BLaER1 treated with 17β-estradiol and CSF1 and Interleukin-3, amounts not matched to agents 10 nM and 100 nM (cell line): ENCODE data around the gene C22orf15.

ENCODE experiments used
- H3K27ac ChIP-seq, 11 experiments: shearing (Covaris generic); formaldehyde crosslinking; 2 replicates each; pipeline ENCODE4 v1.8.1; 2022
- H3K27me3 ChIP-seq, 11 experiments: shearing (Covaris generic); formaldehyde crosslinking; 2 replicates each; pipeline ENCODE4 v1.8.1; 2022
- H3K36me3 ChIP-seq, 11 experiments: shearing (Covaris generic); formaldehyde crosslinking; 2 replicates each; pipeline ENCODE4 v1.8.1; 2022
- H3K4me1 ChIP-seq, 10 experiments: shearing (Covaris generic); formaldehyde crosslinking; 2 replicates each; pipeline ENCODE4 v1.8.1; 2022
- H3K4me2 ChIP-seq, 11 experiments: shearing (Covaris generic); formaldehyde crosslinking; 2 replicates each; pipeline ENCODE4 v1.8.1; 2022
- H3K4me3 ChIP-seq, 10 experiments: shearing (Covaris generic); formaldehyde crosslinking; 2 replicates each; pipeline ENCODE4 v1.8.1; 2022
- H3K9ac ChIP-seq, 11 experiments: shearing (Covaris generic); formaldehyde crosslinking; 2 replicates each; pipeline ENCODE4 v1.8.1; 2022
- H3K9me3 ChIP-seq, 11 experiments: shearing (Covaris generic); formaldehyde crosslinking; replicated peaks in 1 of 11; 2 replicates each; pipeline ENCODE4 v1.8.1; 2022
- H4K20me1 ChIP-seq, 11 experiments: shearing (Covaris generic); formaldehyde crosslinking; 2 replicates each; pipeline ENCODE4 v1.8.1; 2022
- Cebpa-rat ChIP-seq, 11 experiments: shearing (Covaris generic); IDR thresholded peaks; 2 replicates each; pipeline ENCODE4 v1.8.1; 2022

The C22orf15 gene

GRCh38 chr22:23779731-23780130 lies 16.9 kb downstream of the C22orf15 start:
- Histone ChIP-seq H3K9me3 (no peaks in the 10 kb centered on the region), H3K27ac (0 out of 22 replicates have a peak overlapping the region, but pooled peaks of 1 of the 11 experiments have one; percentile 70), H3K27me3 (no peaks in the 10 kb centered on the region), H3K9ac (no peak overlapping the region), H3K4me3 (no peak overlapping the region), H3K4me2 (no peak overlapping the region), H4K20me1 (peaks cover 0 to 7% (median 0%) of the 10 kb centered on the region in 11 experiments; a peak in 3 of 22 replicates), H3K36me3 (peaks cover 0 to 56% (median 18%) of the 10 kb centered on the region in 11 experiments; a peak in 10 of 22 replicates), H3K4me1 (peaks cover 17 to 79% (median 73%) of the 10 kb centered on the region in 10 experiments)
- TF ChIP-seq Cebpa-rat (IDR thresholded peaks at IDR 0.05), result no peak

- Histone ChIP-seq H3K9ac (no peak overlapping the region), H3K4me1 (peaks cover 19 to 79% (median 73%) of the 10 kb centered on the region in 10 experiments), H4K20me1 (peaks cover 0 to 7% (median 0%) of the 10 kb centered on the region in 11 experiments; a peak in 3 of 22 replicates), H3K4me2 (no peak overlapping the region), H3K36me3 (peaks cover 0 to 56% (median 18%) of the 10 kb centered on the region in 11 experiments; a peak in 10 of 22 replicates), H3K4me3 (no peak overlapping the region), H3K27ac (no peak overlapping the region), H3K27me3 (no peaks in the 10 kb centered on the region), H3K9me3 (no peaks in the 10 kb centered on the region)
- TF ChIP-seq Cebpa-rat (IDR thresholded peaks at IDR 0.05), result no peak
Measured at GRCh38 chr22:23780146-23780748, 17.5 kb downstream of the C22orf15 start.

GRCh38 chr22:23781065-23781464 lies 18.3 kb downstream of the C22orf15 start:
- Histone ChIP-seq H3K36me3 (peaks cover 0 to 56% (median 18%) of the 10 kb centered on the region in 11 experiments; a peak in 10 of 22 replicates), H4K20me1 (peaks cover 0 to 4% (median 0%) of the 10 kb centered on the region in 11 experiments; a peak in 3 of 22 replicates), H3K27me3 (no peaks in the 10 kb centered on the region), H3K9me3 (no peaks in the 10 kb centered on the region), H3K27ac (peak overlapping the region in 1 of 11 experiments; percentile 97; a peak in 1 of 22 replicates), H3K9ac (peak overlapping the region in 1 of 11 experiments; percentile 9; a peak in 2 of 22 replicates), H3K4me3 (no peak overlapping the region), H3K4me1 (peaks cover 21 to 79% (median 73%) of the 10 kb centered on the region in 10 experiments), H3K4me2 (no peak overlapping the region)
- no peak for TF ChIP-seq Cebpa-rat (IDR thresholded peaks at IDR 0.05)

GRCh38 chr22:23781511-23782183 lies 18.9 kb downstream of the C22orf15 start:
- peaks cover 0 to 56% (median 18%) of the 10 kb centered on the region in 11 experiments; a peak in 10 of 22 replicates for H3K36me3 ChIP-seq
- H3K4me1 ChIP-seq, result peaks cover 27 to 79% (median 73%) of the 10 kb centered on the region in 10 experiments
- H3K9me3 ChIP-seq, result no peaks in the 10 kb centered on the region
- H3K4me3 ChIP-seq, result no peak overlapping the region
- H3K9ac ChIP-seq, result peak overlapping the region in 2 of 11 experiments; percentile 4 to 9; a peak in 2 of 22 replicates
- H3K27me3 ChIP-seq, result no peaks in the 10 kb centered on the region
- no peak for TF ChIP-seq Cebpa-rat (IDR thresholded peaks at IDR 0.05)
- no peaks in the 10 kb centered on the region for H4K20me1 ChIP-seq
- peak overlapping the region in 3 of 11 experiments; percentile 23 to 97 (median 77); a peak in 4 of 22 replicates for H3K27ac ChIP-seq
- peak overlapping the region in 1 of 11 experiments; percentile 4; a peak in 1 of 22 replicates for H3K4me2 ChIP-seq

GRCh38 chr22:23782252-23782651 lies 19.5 kb downstream of the C22orf15 start:
- no peak for TF ChIP-seq Cebpa-rat (IDR thresholded peaks at IDR 0.05)
- H3K4me2 ChIP-seq, result peak overlapping the region in 2 of 11 experiments; percentile 92 to 96; a peak in 1 of 22 replicates
- H4K20me1 ChIP-seq, result peaks cover 0 to under 1% (median 0%) of the 10 kb centered on the region in 11 experiments; a peak in 4 of 22 replicates
- H3K9ac ChIP-seq, result peak overlapping the region in 2 of 11 experiments; percentile 4 to 62; a peak in 2 of 22 replicates
- H3K4me1 ChIP-seq, result peaks cover 27 to 74% (median 68%) of the 10 kb centered on the region in 10 experiments
- H3K36me3 ChIP-seq, result peaks cover 0 to 56% (median 18%) of the 10 kb centered on the region in 11 experiments; a peak in 10 of 22 replicates
- no peaks in the 10 kb centered on the region for H3K27me3 ChIP-seq
- H3K27ac ChIP-seq, result peak overlapping the region in 5 of 11 experiments; percentile 3 to 98 (median 77); a peak in 6 of 22 replicates
- H3K9me3 ChIP-seq, result no peaks in the 10 kb centered on the region
- H3K4me3 ChIP-seq, result no peak overlapping the region

- Histone ChIP-seq H3K27me3 (no peaks in the 10 kb centered on the region), H3K4me1 (peaks cover 28 to 70% (median 64%) of the 10 kb centered on the region in 10 experiments), H3K9ac (peak overlapping the region in 9 of 11 experiments; percentile 2 to 68 (median 58); a peak in 7 of 22 replicates), H3K4me3 (no peak overlapping the region), H3K27ac (peak overlapping the region in 9 of 11 experiments; percentile 38 to 98 (median 70); a peak in 12 of 22 replicates), H3K9me3 (no peaks in the 10 kb centered on the region), H4K20me1 (peaks cover 3 to 5% (median 4%) of the 10 kb centered on the region in 11 experiments; a peak in 20 of 22 replicates), H3K36me3 (peaks cover 0 to 56% (median 18%) of the 10 kb centered on the region in 11 experiments; a peak in 10 of 22 replicates), H3K4me2 (peak overlapping the region in 10 of 11 experiments; percentile 68 to 96 (median 86); a peak in 16 of 22 replicates)
- no peak for TF ChIP-seq Cebpa-rat (IDR thresholded peaks at IDR 0.05)
Measured at GRCh38 chr22:23782703-23783102, 19.9 kb downstream of the C22orf15 start.

GRCh38 chr22:23783265-23784150 lies 20.7 kb downstream of the C22orf15 start:
- Histone ChIP-seq H3K27me3 (no peaks in the 10 kb centered on the region), H3K9ac (peak overlapping the region; percentile 2 to 68 (median 58); a peak in 18 of 22 replicates), H3K36me3 (peaks cover 0 to 54% (median 24%) of the 10 kb centered on the region in 11 experiments; a peak in 14 of 22 replicates), H3K4me2 (peak overlapping the region; percentile 59 to 96 (median 86)), H4K20me1 (peaks cover 11 to 13% (median 12%) of the 10 kb centered on the region in 11 experiments; a peak in 21 of 22 replicates), H3K4me3 (peak overlapping the region in 3 of 10 experiments; percentile 23 to 31 (median 25); a peak in 5 of 20 replicates), H3K4me1 (peaks cover 36 to 71% (median 66%) of the 10 kb centered on the region in 10 experiments), H3K9me3 (no peaks in the 10 kb centered on the region), H3K27ac (peak overlapping the region in 9 of 11 experiments; percentile 38 to 98 (median 70); a peak in 17 of 22 replicates)
- no peak for TF ChIP-seq Cebpa-rat (IDR thresholded peaks at IDR 0.05)
